GM18519 (cell line): ENCODE data around the gene ODAPH.
"Not testable (repeated sequence)": the region's sequence is repeated elsewhere in the genome, so short reads cannot be mapped to it uniquely, and the experiment has no call there.

ENCODE experiments used
- ATAC-seq: cut with Tn5 transposase; IDR thresholded peaks from one replicate; pipeline ENCODE4 v1.9.1; 2021; ENCODE audit warnings: mild to moderate bottlenecking, moderate library complexity; ENCODE audit not compliant: unreplicated experiment, low FRiP score

Gene ODAPH

DNA sequence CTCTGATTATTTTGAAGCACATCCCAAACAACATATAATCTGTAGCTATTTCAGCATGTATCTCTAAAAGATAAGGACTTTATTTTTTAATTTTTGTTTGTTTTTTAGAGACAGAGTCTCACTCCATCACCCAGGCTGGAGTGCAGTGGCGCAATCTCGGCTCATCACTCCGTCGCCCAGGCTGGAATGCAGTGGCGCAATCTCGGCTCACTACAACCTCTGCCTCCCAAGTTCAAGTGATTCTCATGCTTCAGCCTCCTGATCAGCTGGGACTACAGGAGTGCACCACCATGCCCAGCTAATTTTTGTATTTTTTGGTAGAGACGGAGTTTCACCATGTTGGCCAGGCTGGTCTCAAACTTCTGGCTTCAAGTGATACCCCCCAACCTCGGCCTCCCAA, 11.6 kb upstream of the ODAPH start:
- not testable (repeated sequence) for ATAC-seq

DNA sequence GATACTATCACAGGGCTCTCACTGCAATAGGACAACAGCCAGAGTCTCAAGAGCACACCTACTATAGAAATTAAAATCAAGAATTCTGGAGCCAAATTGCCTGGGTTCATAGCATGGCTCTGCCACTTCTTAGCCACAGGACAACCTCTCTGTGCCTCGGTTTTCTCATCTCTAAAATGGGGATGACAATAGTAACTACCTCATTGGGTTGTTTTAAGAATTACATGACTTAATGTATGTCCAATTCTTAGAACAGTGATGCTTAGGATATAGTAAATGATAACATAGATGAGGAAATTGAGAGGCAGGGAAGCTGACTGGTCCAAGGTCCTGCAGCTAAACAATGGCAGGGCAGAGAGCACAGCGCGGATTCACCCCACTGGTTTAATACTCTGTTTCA, 11.0 kb upstream of the ODAPH start:
- ATAC-seq = no peak

DNA sequence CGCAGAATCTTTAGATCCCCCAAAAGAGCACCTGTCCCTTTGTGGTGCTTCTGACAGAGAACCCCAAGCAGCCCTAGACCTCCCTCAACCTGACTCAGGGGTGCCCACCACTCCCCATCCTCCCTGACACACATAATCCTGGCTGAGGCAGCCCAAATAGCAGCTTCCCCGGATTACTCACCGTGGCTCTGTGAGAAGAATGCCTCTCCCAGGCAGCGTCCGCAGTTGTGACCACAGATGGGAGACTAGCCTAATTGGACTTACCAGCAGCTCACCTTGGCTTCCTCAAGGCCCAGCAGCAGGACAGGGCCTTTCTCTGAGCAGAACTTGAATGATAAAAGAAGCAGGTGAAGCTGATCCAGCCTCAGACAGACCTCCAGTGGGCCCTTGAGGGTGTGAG, 10.3 kb upstream of the ODAPH start:
- ATAC-seq = no peak

GRCh38 chr4:75547647-75548387, 8.0 kb upstream of the ODAPH start:
- ATAC-seq = no peak

DNA sequence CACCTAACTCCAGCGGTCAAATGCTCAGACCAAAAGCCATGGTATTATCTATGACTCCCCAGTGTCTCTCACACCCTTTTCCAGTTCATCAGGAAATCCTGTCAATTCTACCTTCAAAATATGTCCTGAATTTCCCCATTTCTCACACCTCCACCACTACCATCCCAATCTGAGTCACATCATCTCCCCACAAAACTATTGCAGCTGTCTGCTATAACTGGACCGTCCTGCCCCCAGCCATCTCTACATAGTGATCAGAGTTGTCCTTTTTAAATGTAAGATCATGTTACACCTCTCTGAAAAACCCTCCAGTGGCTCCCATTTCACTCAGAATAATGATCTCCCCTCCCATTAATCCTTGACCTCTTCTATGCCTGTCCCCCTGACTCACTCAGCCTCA, 6.8 kb upstream of the ODAPH start:
- no peak for ATAC-seq

DNA sequence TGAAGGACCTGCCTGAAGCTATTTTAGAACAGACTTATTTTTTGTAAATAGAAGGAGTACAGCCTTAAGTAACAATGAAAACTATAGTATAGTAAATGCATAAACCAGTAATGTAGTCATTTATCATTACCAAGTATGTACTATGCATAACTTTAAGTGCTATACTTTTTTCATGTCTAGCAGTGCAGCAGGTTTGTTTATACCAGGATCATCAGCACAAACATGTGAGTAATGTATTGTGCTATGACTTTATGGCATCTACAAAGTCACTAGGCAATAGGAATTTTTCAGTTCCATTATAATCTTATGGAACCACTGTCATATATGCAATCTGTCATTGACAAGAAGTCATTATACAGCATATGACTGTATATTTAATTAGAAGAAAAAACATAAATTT, 3.4 kb upstream of the ODAPH start:
- no peak for ATAC-seq

- ATAC-seq = no peak
These were observed 1.8 kb downstream of the ODAPH start for GRCh38 chr4:75557696-75558095.

DNA sequence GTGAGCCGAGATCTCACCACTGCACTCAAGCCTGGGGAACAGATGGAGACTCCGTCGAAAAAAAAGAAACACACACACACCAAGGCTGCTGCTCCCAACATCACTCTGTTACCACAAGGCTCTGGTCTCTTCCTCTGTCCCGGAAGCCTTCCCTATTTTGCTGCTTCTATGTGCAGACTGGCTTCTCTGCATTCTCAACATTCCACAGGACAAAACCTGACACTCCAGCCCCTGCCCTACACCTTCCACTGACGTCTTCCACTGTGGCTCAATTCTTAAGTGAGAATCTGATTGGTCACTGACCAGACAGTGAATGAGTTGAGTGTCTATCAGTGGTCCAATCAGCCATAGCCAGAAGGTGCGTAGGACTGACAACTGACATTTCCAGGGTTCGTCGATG, 5.9 kb downstream of the ODAPH start:
- ATAC-seq = no peak

DNA sequence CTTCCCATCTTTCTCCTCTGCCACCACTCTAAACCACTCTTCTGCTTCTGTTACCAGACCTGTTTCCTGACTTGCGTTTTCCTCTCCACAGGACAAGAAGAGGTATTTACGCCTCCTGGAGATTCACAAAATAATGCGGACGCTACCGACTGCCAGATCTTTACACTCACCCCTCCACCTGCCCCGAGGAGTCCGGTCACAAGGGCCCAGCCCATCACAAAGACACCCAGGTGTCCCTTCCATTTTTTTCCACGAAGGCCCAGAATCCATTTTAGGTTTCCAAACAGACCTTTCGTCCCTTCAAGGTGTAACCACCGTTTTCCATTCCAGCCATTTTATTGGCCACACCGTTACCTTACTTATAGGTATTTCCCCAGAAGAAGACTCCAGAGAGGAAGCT, 8.2 kb downstream of the ODAPH start:
- no peak for ATAC-seq

DNA sequence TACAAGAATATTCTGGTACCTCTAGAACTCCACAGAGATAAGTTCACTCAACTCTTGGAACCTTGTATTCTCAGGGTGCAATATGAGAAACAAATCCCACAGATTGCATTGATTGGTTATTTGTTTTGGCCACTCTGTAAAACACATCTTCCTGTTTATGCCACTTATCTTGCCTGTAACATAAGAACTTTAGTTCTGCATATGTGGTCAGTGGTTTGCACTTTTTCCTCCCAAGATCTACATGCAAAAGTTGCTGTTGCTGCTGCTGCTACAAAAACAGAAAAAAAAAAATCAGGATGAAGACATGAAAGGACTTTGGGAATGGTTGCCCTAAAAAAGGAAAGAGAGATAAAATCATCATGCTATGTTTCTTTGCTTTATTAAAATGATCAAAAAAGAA, 9.6 kb downstream of the ODAPH start:
- ATAC-seq = no peak

- no peak for ATAC-seq
These were observed 11.0 kb downstream of the ODAPH start for GRCh38 chr4:75566911-75567310.

DNA sequence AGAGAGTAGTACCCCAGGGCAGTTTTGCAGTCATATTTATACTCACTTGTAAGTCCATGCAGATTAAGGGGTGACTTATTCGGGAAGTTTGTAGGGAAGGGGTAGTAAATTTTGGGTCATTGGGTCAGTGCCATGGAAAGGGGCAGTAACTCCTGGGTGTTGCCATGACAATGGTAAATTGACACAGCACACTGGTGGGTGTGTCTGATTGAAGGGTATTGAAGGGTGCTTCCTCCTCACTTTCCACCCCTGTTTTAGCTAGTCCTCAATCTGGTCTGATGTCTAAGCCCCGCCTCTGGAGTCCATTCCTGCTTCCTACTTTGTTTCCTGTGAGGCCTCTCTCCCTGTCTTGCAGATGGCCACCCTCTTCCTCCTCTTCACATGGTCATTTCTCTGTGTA, 11.9 kb downstream of the ODAPH start:
- ATAC-seq = no peak

DNA sequence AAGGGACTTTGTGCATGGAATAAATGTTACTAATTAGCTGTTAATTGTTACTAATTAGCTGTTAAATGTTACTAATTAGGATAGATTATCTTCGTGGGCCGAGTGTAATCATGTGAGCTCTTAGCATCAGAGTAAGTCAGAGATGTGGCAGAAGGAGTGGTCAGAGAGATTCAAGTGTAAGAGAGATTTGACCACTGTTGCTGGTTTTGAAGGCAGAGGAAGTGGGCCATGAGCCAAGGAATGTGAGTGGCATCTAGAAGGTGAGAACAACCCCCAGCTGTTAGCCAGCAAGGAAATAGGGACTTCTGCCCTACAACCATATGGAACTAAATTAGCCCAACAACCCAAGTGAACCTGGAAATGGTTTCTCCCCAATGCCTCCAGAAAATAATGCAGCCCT, 28.2 kb downstream of the ODAPH start:
- no peak for ATAC-seq

- no peak for ATAC-seq
These were observed 37.5 kb downstream of the ODAPH start for GRCh38 chr4:75593393-75593792.

GRCh38 chr4:75596061-75596460, 40.2 kb downstream of the ODAPH start:
- ATAC-seq = no peak

DNA sequence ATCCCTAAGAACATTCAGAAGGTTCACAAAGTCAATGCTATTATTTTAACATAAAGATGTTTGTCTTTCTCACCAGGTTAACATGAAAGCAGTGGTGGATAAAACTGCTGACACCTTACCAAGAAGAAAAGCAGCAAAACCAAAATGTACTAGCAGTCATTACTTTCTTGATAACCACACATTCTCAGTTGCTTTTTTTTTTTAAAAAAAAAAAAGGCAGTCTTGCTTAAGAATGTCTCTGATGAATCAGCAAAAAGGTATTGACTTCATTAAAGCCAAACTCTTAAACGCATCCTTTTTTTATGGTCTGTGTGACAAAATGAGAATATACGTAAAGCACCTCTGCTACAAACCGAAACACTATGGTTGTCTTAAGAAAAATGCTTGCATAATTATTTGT, 42.5 kb downstream of the ODAPH start:
- no peak for ATAC-seq

GRCh38 chr4:75599647-75600046, 43.8 kb downstream of the ODAPH start:
- ATAC-seq = no peak

GRCh38 chr4:75605928-75606327, 50.1 kb downstream of the ODAPH start:
- no peak for ATAC-seq

- ATAC-seq = no peak
These were observed 56.4 kb downstream of the ODAPH start for GRCh38 chr4:75612306-75612705.
